HPDE6-E6E7 (cell line): ENCODE data around the gene ECHS1.
"Not testable (repeated sequence)": the region's sequence is repeated elsewhere in the genome, so short reads cannot be mapped to it uniquely, and the experiment has no call there.

Source experiments
- DNase-seq: peaks from one replicate; pipeline ENCODE4 v3.0.0; 2011; ENCODE audit warnings: missing footprints; ENCODE audit errors: extremely low spot score

The ECHS1 gene

GRCh38 chr10:133324857-133325260, 48.3 kb downstream of the ECHS1 start:
- no peak for DNase-seq

GRCh38 chr10:133324198-133324792, 48.9 kb downstream of the ECHS1 start:
- no peak for DNase-seq

DNA sequence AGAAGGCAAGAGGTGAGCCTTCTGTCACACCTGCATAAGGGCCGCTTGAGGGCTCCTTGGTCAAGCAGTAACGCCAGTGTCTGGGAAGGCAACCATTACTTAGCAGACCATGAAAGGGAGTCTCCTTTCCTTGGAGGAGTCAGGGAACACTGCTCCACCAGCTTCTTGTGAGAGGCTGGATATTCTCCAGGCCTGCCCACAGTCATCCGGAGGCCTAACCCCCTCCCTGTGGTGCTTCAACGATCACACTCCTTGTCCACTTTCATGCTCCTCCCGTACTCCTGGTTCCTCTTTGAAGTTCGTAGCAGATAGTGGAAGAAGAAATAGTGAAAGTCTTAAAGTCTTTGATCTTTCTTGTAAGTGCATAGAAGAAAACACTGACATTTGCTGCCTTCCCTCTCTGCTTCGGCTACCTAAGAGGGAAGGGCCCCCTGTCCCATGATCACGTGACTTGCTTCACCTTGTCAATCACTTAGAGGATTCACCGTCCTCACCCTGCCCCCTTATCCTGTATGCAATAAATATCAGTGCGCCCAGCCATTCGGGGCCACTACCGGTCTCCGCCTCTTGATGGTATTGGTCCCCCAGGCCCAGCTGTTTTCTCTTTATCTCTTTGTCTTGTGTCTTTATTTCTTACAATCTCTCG, 51.0 kb downstream of the ECHS1 start:
- DNase-seq: not testable (repeated sequence)

- DNase-seq: not testable (repeated sequence)
Measured at GRCh38 chr10:133320852-133321422, 52.2 kb downstream of the ECHS1 start.

DNA sequence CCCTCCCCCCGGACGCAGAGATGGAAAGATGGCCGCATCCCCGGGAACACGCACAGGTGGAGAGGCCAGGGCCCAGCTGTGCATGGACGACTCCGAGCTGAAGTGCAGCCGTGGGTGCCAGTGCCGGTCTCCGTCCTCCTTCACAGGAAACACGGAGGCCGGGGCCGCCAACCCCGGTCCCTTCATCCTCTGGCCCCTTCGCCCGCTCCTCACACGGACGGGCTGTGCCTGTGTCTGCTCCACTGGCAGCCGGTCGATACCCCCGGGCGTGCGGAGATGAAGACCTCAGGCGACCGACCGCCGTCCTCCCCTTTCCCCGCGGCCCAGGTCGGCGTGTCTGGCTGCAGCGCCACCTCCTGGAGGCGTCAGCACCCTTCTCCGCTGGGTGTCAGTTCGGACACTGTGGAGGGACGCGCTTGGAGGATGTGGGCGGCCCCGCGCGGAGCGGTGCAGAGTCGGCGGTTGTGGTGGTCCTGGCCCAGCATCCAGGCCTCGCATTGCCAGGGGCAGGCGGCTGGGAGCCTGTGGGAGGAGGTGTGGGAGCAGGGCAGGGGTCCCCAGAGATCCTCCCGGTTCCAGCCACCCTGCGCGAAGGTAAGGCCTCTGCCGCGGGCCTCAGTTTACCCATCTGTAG, 54.5 kb downstream of the ECHS1 start:
- no peak for DNase-seq

DNA sequence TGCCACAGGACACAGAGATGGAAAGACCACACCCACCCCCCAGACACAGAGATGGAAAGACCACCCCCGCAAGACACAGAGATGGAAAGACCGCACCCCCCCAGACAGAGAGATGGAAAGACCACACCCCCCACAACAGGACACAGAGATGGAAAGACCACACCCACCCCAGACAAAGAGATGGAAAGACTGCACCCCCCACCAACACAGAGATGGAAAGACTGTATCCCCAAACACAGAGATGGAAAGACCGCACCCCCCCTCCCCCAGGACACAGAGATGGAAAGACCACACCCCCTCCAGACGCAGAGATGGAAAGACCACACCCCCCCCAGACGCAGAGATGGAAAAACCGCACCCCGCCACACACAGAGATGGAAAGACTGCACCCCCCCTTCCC, 56.4 kb downstream of the ECHS1 start:
- DNase-seq: no peak

DNA sequence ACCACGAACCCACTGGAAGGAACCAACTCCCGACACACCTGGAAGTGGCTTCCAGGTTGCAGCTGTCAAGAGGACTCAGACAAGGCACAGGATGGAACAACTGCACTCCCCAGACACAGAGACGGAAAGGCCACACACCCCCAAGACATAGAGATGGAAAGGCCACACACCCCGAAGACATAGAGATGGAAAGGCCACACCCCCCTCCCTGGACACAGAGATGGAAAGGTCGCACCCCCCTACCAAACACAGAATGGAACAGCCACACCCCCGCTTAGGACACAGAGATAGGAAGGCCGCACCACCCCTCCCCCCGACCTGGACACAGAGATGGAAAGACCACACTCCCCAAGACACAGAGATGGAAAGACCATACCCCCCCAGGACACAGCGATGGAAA, 56.9 kb downstream of the ECHS1 start:
- no peak for DNase-seq

DNA sequence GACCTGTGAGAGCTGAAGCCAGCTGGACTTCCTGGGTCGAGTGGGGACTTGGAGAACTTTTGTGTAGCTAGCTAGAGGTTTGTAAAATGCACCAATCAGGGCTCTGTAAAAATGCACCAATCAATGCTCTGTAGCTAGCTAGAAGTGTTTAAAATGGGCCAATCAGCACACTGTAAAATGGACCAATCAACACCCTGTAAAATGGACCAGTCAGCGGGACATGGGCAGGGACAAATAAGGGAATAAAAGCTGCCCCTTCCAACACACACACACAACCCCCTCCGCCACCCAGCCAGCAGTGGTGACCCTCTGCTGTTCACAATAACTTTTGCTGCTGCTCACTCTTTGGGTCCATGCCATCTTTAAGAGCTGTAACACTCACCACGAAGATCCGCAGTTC, 57.3 kb downstream of the ECHS1 start:
- DNase-seq: no peak

- no peak for DNase-seq
Measured at GRCh38 chr10:133314911-133315310, 58.2 kb downstream of the ECHS1 start.

- no peak for DNase-seq
Measured at GRCh38 chr10:133313192-133313591, 60.0 kb downstream of the ECHS1 start.

DNA sequence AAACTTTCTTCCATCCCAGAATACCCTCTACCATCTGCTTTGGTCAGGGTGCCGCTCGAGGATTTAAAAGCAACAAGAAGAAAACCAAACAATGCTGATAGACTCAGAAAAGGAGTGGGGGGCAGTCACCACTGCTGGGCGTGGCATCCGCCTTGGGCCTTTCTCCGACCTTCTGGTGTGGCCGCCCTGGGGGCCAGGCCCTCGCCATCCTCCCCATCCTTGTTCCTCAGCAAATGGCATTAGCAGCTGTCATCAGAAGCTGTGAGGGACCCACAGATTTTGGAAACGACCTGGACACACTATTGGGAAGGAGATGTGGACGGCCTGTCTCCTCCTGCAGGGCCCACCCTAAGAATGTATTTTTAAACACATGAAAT, 60.4 kb downstream of the ECHS1 start:
- no peak for DNase-seq
